CD1c-positive myeloid dendritic cell (primary cell): ENCODE results near the gene UBE3A.
"Not testable (repeated sequence)": the region's sequence is repeated elsewhere in the genome, so short reads cannot be mapped to it uniquely, and the experiment has no call there.

ENCODE experiments used
- DNase-seq: peaks from one replicate; pipeline ENCODE4 v3.0.0-alpha.2; 2016; ENCODE audit errors: extremely low spot score

Gene UBE3A

GRCh38 chr15:25438601-25439368, at the start of gene UBE3A:
Gene UBE3A, minus strand, starts transcription at chr15:25439024. Its CDS starts 29,917 bp downstream, at chr15:25409107.
- peak; percentile 96 for DNase-seq

- DNase-seq: no peak
Observed at GRCh38 chr15:25487226-25487884, 48.5 kb upstream of the UBE3A start.

GRCh38 chr15:25486051-25486450, 47.2 kb upstream of the UBE3A start:
- no peak for DNase-seq

GRCh38 chr15:25481208-25481859, 42.5 kb upstream of the UBE3A start:
- DNase-seq: no peak

- no peak for DNase-seq
Observed at GRCh38 chr15:25478313-25478712, 39.5 kb upstream of the UBE3A start.

GRCh38 chr15:25477816-25478215, 39.0 kb upstream of the UBE3A start:
- no peak for DNase-seq

GRCh38 chr15:25474251-25474650, 35.4 kb upstream of the UBE3A start:
- DNase-seq: no peak

- no peak for DNase-seq
Observed at GRCh38 chr15:25470230-25470629, 31.4 kb upstream of the UBE3A start.

GRCh38 chr15:25469377-25469776, 30.6 kb upstream of the UBE3A start:
- no peak for DNase-seq

GRCh38 chr15:25468611-25469010, 29.8 kb upstream of the UBE3A start:
- no peak for DNase-seq

GRCh38 chr15:25465835-25466234, 27.0 kb upstream of the UBE3A start:
- no peak for DNase-seq

- no peak for DNase-seq
Observed at GRCh38 chr15:25464784-25465183, 26.0 kb upstream of the UBE3A start.

GRCh38 chr15:25464383-25464782, 25.6 kb upstream of the UBE3A start:
- no peak for DNase-seq

- no peak for DNase-seq
Observed at GRCh38 chr15:25456196-25456595, 17.4 kb upstream of the UBE3A start.

GRCh38 chr15:25455226-25455625, 16.4 kb upstream of the UBE3A start:
- DNase-seq: no peak

GRCh38 chr15:25454771-25455170, 15.9 kb upstream of the UBE3A start:
- no peak for DNase-seq

GRCh38 chr15:25453246-25453645, 14.4 kb upstream of the UBE3A start:
- not testable (repeated sequence) for DNase-seq

GRCh38 chr15:25451501-25451900, 12.7 kb upstream of the UBE3A start:
- no peak for DNase-seq

GRCh38 chr15:25450163-25450562, 11.3 kb upstream of the UBE3A start:
- DNase-seq: no peak

- DNase-seq: no peak
Observed at GRCh38 chr15:25446076-25446475, 7.3 kb upstream of the UBE3A start.

- no peak for DNase-seq
Observed at GRCh38 chr15:25445412-25445811, 6.6 kb upstream of the UBE3A start.

- no peak for DNase-seq
Observed at GRCh38 chr15:25441111-25441510, 2.3 kb upstream of the UBE3A start.

GRCh38 chr15:25439369-25439836, 579 bp upstream of the UBE3A start:
- DNase-seq: peak; percentile 5
